Vagina (tissue), 2 donors: ENCODE data around the gene ITPKB.

ENCODE experiments used
- POLR2A ChIP-seq, 2 donors: fragments of 450-650 bp; IDR thresholded peaks; one replicate each; pipeline ENCODE4 v1.6.1; 2017; ENCODE audit warnings: antibody characterized with exemption in 2 of 2, mild to moderate bottlenecking in 2 of 2, moderate library complexity in 2 of 2
- POLR2AphosphoS5 ChIP-seq, 2 donors: sonication (generic); formaldehyde crosslinking; IDR thresholded peaks; one replicate each; pipeline ENCODE4 v1.9.0; 2017; ENCODE audit warnings: antibody characterized with exemption in 2 of 2, mild to moderate bottlenecking in 2 of 2, low read depth in 1 of 2; ENCODE audit not compliant: insufficient read depth in 1 of 2
- TF ChIP-seq, protein P1 (sequence below), 3 experiments: fragments of 450-650 bp in 2 of 3; fragments of 200-600 bp in 1 of 3; sonication (generic) in 1 of 3; IDR thresholded peaks; one replicate each; pipeline ENCODE4 v1.5.1; 2017 to 2019; ENCODE audit warnings: antibody characterized with exemption in 3 of 3, mild to moderate bottlenecking in 2 of 3, moderate library complexity in 2 of 3

DNA sequence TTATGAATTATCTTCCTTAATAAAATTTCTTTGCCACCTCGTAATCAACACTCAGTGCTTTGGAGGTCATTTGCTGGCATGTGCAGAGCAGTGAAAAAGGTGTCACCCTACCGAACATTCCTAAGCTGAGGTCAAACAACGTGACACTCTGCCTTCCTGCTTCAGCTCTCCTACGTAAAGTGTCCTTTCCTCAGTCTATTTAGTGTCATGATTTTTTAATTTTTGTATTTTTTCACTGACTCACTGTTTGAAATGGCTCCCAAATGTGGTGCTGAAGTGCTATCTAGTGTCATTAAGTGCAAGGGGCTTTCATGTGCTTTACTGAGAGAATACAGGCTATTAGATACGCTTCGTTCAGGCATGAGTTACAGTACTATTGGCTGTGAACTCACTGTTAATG, 37.0 kb upstream of the ITPKB start:
- TF ChIP-seq, protein P1, sequence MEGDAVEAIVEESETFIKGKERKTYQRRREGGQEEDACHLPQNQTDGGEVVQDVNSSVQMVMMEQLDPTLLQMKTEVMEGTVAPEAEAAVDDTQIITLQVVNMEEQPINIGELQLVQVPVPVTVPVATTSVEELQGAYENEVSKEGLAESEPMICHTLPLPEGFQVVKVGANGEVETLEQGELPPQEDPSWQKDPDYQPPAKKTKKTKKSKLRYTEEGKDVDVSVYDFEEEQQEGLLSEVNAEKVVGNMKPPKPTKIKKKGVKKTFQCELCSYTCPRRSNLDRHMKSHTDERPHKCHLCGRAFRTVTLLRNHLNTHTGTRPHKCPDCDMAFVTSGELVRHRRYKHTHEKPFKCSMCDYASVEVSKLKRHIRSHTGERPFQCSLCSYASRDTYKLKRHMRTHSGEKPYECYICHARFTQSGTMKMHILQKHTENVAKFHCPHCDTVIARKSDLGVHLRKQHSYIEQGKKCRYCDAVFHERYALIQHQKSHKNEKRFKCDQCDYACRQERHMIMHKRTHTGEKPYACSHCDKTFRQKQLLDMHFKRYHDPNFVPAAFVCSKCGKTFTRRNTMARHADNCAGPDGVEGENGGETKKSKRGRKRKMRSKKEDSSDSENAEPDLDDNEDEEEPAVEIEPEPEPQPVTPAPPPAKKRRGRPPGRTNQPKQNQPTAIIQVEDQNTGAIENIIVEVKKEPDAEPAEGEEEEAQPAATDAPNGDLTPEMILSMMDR (IDR thresholded peaks at IDR 0.05), result no peak
- TF ChIP-seq POLR2AphosphoS5 (IDR thresholded peaks at IDR 0.05; ENCODE audit: insufficient read depth in 1 of 2, low read depth in 1 of 2) (no peak), POLR2A (IDR thresholded peaks at IDR 0.05) (no peak)
